Sigmoid colon (tissue), 7 donors: ENCODE data around the gene PPARA. TPM values are rescaled to one million over a fixed set of nuclear protein-coding genes. Genes with fewer than 3 reads are reported as not detected.

Source experiments
- DNase-seq: peaks from one replicate; pipeline ENCODE4 v3.0.0-alpha.2; 2019
- H3K27ac ChIP-seq, 4 donors: fragments of 200-600 bp; sonication (generic); one replicate each; pipeline ENCODE4 v1.5.1; 2016 to 2019; ENCODE audit warnings: mild to moderate bottlenecking in 1 of 4
- H3K27me3 ChIP-seq, 3 donors: fragments of 200-600 bp; sonication (generic); one replicate each; pipeline ENCODE4 v1.5.1; 2019; ENCODE audit warnings: mild to moderate bottlenecking in 1 of 3
- H3K36me3 ChIP-seq, 4 donors: fragments of 200-600 bp; sonication (generic); one replicate each; pipeline ENCODE4 v1.5.1; 2016 to 2019
- H3K4me1 ChIP-seq, 4 donors: fragments of 200-600 bp; sonication (generic); one replicate each; pipeline ENCODE4 v1.5.1; 2017 to 2019
- H3K4me3 ChIP-seq, 4 donors: fragments of 200-600 bp; sonication (generic); one replicate each; pipeline ENCODE4 v1.5.1; 2017 to 2019; ENCODE audit warnings: mild to moderate bottlenecking in 2 of 4, moderate library complexity in 1 of 4
- H3K9me3 ChIP-seq, 4 donors: fragments of 200-600 bp in 3 of 4; sonication (generic) in 3 of 4; one replicate each; pipeline versions ENCODE4 v1.5.1 to v1.6.1; 2013 to 2019
- CTCF ChIP-seq, 4 experiments: fragments of 450-650 bp in 3 of 4; fragments of 200-600 bp in 1 of 4; IDR thresholded peaks; one replicate each; pipeline ENCODE4 v1.5.1; 2016 to 2019; ENCODE audit warnings: antibody characterized with exemption in 4 of 4, mild to moderate bottlenecking in 3 of 4, moderate library complexity in 2 of 4
- EP300 ChIP-seq, 4 donors: sonication (generic); formaldehyde crosslinking; IDR thresholded peaks; one replicate each; pipeline ENCODE4 v1.6.1; 2017; ENCODE audit warnings: antibody characterized with exemption in 4 of 4
- POLR2A ChIP-seq, 2 donors: fragments of 450-650 bp; IDR thresholded peaks; one replicate each; pipeline ENCODE4 v1.6.1; 2016; ENCODE audit warnings: antibody characterized with exemption in 2 of 2, mild to moderate bottlenecking in 2 of 2, moderate library complexity in 2 of 2
- POLR2AphosphoS5 ChIP-seq, 4 donors: sonication (generic); formaldehyde crosslinking; IDR thresholded peaks; one replicate each; pipeline ENCODE4 v1.6.1; 2017; ENCODE audit warnings: antibody characterized with exemption in 4 of 4
- WGBS, 2 donors: extraction: QIAGEN DNeasy Blood & Tissue Kit; methylation state at CpG; one replicate each; pipeline ENCODE4 v1.1.7; 2013; 5-methylcytosine and 5-hydroxymethylcytosine counted together
- intact Hi-C: fragments of 100-400 bp; cut with DNase I; formaldehyde crosslinking; loops from one replicate; pipeline ENCODE4 v1.15.1; 2023
- polyA plus RNA-seq, 3 donors: library from polyadenylated mRNA; stranded (reverse); fragments of 200-250 nt; gene quantifications; one replicate each; pipeline ENCODE4 v1.2.3, GENCODE V29; 2013
- total RNA-seq, 4 donors: library from RNA; depleted of rRNA; stranded (reverse); fragments of >200 nt; gene quantifications; one replicate each; pipeline ENCODE4 v1.1.0, GENCODE V29; 2016
- donor health status: healthy with polysubstance abuse.
- donor health status: Bipolar disorder and iron deficiency.
- donor health status: healthy.

PPARA gene
- total and polyA plus RNA-seq, 7 donors = 7.8 to 22.7 (median 20.1) TPM

- TF ChIP-seq POLR2A (IDR thresholded peaks at IDR 0.05) (no peak), CTCF (IDR thresholded peaks at IDR 0.05) (no peak)
- intact Hi-C loops = no loop called here
- H3K4me1 ChIP-seq = peaks cover 0 to 18% (median 15%) of the 10 kb centered on the region in 4 donors
- H3K27ac ChIP-seq = no peak overlapping the region
- H3K36me3 ChIP-seq = peaks cover 0 to 12% (median 0%) of the 10 kb centered on the region in 4 donors
- no peaks in the 10 kb centered on the region for H3K9me3 ChIP-seq
- no peaks in the 10 kb centered on the region for H3K27me3 ChIP-seq
- no peak overlapping the region for H3K4me3 ChIP-seq
- no peak for DNase-seq
- WGBS, 2 donors = 68 to 87% methylated on average over 3 of the region's 3 CpGs
Observed at GRCh38 chr22:46156031-46156430, 5.7 kb downstream of the PPARA start.

GRCh38 chr22:46158283-46158682 lies 8.0 kb downstream of the PPARA start:
- Histone ChIP-seq H3K27me3 (no peaks in the 10 kb centered on the region), H3K4me1 (no peaks in the 10 kb centered on the region), H3K4me3 (no peak overlapping the region), H3K27ac (no peak overlapping the region), H3K36me3 (peaks cover 0 to 9% (median 0%) of the 10 kb centered on the region in 4 donors), H3K9me3 (no peaks in the 10 kb centered on the region)
- TF ChIP-seq CTCF (IDR thresholded peaks at IDR 0.05) = no peak
- TF ChIP-seq EP300 (IDR thresholded peaks at IDR 0.05) = no peak
- no peak for TF ChIP-seq POLR2AphosphoS5 (IDR thresholded peaks at IDR 0.05)
- TF ChIP-seq POLR2A (IDR thresholded peaks at IDR 0.05) = no peak
- WGBS, 2 donors = 85% methylated on average over 7 of the region's 7 CpGs
- no peak for DNase-seq
- intact Hi-C loops = no loop called here

- Histone ChIP-seq H3K27ac (no peak overlapping the region), H3K27me3 (no peaks in the 10 kb centered on the region), H3K36me3 (peaks cover 0 to under 1% (median 0%) of the 10 kb centered on the region in 4 donors), H3K4me1 (no peaks in the 10 kb centered on the region), H3K4me3 (no peak overlapping the region), H3K9me3 (no peaks in the 10 kb centered on the region)
- intact Hi-C loops = no loop called here
- WGBS, 2 donors = 92 to 96% methylated on average over 7 of the region's 7 CpGs
- no peak for TF ChIP-seq EP300 (IDR thresholded peaks at IDR 0.05)
- TF ChIP-seq CTCF (IDR thresholded peaks at IDR 0.05) = no peak
- TF ChIP-seq POLR2A (IDR thresholded peaks at IDR 0.05) = no peak
- no peak for TF ChIP-seq POLR2AphosphoS5 (IDR thresholded peaks at IDR 0.05)
- no peak for DNase-seq
Observed at GRCh38 chr22:46159212-46159611, 8.9 kb downstream of the PPARA start.

GRCh38 chr22:46159777-46160176 lies 9.5 kb downstream of the PPARA start:
- Histone ChIP-seq H3K4me1 (no peaks in the 10 kb centered on the region), H3K36me3 (no peaks in the 10 kb centered on the region), H3K27me3 (no peaks in the 10 kb centered on the region), H3K27ac (no peak overlapping the region), H3K4me3 (no peak overlapping the region), H3K9me3 (no peaks in the 10 kb centered on the region)
- TF ChIP-seq POLR2A (IDR thresholded peaks at IDR 0.05) = no peak
- no peak for TF ChIP-seq EP300 (IDR thresholded peaks at IDR 0.05)
- no peak for TF ChIP-seq CTCF (IDR thresholded peaks at IDR 0.05)
- no peak for TF ChIP-seq POLR2AphosphoS5 (IDR thresholded peaks at IDR 0.05)
- intact Hi-C loops = no loop called here
- DNase-seq = no peak
- WGBS, 2 donors = 95% methylated on average over 10 of the region's 10 CpGs

GRCh38 chr22:46162285-46162684 lies 12.0 kb downstream of the PPARA start:
- TF ChIP-seq POLR2AphosphoS5 (IDR thresholded peaks at IDR 0.05) = no peak
- TF ChIP-seq EP300 (IDR thresholded peaks at IDR 0.05) = no peak
- TF ChIP-seq CTCF (IDR thresholded peaks at IDR 0.05) = no peak
- TF ChIP-seq POLR2A (IDR thresholded peaks at IDR 0.05) = no peak
- Histone ChIP-seq H3K36me3 (no peaks in the 10 kb centered on the region), H3K27ac (no peak overlapping the region), H3K4me3 (no peak overlapping the region), H3K4me1 (no peaks in the 10 kb centered on the region), H3K9me3 (no peaks in the 10 kb centered on the region), H3K27me3 (no peaks in the 10 kb centered on the region)
- WGBS, 2 donors = 33 to 75% methylated on average over 10 of the region's 10 CpGs
- no peak for DNase-seq
- intact Hi-C loops = no loop called here
